ENCODE results near the gene CADPS.

The CADPS gene

GRCh38 chr3:62874711-62875557 lies at the start of gene CADPS:
TSS of gene CADPS (minus strand) at chr3:62875416. CDS start at chr3:62875029, 387 bp downstream.
- no peak for DNase-seq

DNA sequence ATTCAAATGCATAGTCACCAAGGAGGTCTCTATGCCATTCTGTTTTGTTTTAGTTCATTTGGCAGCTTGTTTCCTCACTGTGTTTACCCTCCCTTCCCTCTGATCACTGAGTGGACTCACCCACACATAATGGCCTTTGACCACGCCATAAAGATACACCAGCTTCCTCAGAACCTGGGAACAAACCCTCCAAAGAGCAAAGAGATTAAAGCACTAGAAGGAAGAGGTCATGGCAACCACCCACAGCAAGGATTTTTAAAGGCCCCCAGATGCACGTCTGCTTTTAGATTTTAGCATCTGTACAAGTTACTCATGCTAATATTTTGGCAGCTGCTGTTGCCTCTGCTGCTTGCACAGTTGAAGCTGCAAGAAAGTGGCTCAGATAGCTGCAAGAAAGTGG lies 47.9 kb upstream of the CADPS start:
- DNase-seq: no peak

- DNase-seq: no peak
These were observed 47.1 kb upstream of the CADPS start for GRCh38 chr3:62922326-62922725.

DNA sequence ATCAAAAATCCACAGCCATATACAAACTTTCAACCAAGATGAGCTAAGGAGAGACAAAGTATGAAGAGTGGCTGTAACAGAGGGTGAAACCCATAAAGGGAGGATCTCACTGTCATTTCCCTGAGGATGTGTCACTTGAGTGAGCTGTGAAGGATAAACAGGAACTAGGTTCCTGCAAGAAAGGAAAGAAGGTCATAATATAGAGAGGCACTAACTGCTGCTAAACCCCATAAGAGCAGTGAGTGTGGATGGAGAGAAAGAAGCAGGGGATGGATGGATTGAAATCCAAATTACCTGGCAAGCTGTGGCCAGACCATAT lies 45.2 kb upstream of the CADPS start:
- DNase-seq: no peak

- no peak for DNase-seq
These were observed 44.7 kb upstream of the CADPS start for GRCh38 chr3:62919784-62920465.

- DNase-seq: no peak
These were observed 43.6 kb upstream of the CADPS start for GRCh38 chr3:62918777-62919176.

DNA sequence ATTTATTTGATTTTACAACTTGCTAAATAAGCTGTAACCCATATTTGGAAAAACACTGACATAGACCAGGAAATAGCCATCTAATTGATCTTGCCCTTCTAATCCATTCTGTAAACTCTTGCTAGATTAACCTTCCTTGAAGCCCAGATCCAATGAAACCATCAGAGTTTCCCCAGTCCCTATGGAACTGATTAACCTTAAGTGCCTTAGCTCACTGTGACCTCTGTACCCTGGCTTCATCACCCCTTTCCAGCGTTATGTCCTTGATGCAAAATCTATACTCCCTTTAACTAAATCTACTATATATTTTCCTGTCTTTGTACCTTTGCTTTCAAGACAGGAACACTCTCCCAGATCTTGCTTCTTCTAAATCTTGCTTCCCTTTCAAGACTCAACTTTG lies 42.9 kb upstream of the CADPS start:
- no peak for DNase-seq

- DNase-seq: no peak
These were observed 36.3 kb upstream of the CADPS start for GRCh38 chr3:62911526-62911925.

- DNase-seq: no peak
These were observed 30.1 kb upstream of the CADPS start for GRCh38 chr3:62905331-62905730.

DNA sequence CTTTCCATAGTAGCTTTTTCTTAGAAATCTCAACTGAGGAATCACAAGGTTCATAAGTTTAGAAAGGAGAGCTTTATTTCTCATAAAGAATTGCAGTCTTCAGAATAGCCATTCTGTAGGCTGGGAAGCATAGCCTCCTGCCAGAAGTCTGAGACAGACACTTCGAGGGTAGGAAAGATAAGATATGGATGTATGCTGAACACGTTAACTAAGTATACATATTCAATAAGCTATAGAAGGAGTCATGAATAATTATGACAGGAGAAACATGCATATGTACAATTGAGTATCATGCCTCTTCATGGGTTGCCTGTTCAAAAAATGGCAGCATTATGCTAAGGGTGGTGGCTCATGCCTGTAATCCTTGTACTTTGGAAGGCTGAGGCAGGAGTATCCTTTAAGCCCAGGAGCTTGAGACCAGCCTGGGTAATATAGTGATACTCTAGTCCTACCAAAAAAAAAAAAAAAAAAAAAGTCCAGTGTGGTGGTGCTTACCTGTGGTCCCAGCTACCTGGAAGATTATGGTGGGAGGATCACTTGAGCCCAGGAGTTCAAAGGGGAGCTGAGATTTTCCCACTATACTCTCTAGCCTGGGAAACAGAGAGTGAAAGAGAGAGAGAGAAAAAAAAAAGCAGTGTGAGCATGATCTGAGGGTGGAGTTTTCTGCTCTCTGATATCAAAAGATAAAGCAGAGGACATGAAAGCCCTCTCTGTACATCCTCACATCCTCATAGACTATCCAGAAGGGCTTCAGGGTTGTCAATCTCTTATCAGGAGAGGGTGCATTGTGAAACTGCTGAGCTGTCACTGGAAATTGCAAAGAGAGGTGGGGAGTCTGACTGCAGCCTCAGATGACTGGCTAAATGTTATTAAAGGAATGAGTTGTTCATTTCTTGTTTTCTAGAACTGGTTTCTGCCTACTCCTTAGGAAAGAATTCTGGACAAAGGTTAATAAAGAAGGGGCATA lies 23.6 kb upstream of the CADPS start:
- DNase-seq: no peak

DNA sequence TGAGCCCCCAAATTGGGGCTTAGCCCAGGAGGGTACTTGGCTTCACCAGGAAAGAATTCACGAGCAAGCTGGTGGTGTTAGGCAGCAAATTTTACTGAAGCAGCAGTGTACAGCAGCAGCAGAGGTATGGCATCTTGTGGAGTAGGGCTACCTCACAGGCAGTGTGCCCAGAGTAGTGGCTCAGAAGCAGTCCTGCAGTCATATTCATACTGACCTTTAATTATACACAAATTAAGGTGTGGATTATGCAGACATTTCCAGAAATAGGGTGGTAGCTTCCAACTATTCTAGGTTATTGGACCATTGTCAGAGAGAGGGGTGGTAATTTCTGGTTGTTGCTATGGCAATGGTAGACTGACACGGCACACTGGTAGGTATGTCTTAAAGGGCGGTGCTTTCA lies 20.7 kb upstream of the CADPS start:
- no peak for DNase-seq

- no peak for DNase-seq
These were observed 17.7 kb upstream of the CADPS start for GRCh38 chr3:62892951-62893350.

DNA sequence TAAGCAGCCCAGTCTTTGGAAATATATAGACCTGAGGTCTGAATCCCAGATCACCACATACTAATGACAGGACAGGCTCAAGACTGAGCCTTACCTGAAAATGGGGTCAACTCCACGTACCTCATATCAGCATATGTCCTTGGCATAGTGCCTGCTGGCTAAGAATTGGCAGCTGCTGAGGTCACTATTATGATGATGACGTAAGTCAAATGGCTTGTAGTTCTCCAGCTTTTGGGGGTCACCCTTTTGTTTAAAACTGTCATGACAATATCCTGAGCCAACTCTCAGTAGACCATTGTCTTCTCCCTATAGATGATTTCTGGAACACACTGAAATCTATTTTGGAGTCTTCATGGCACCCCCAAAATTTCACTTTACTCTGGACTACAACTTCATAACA lies 16.8 kb upstream of the CADPS start:
- DNase-seq: no peak

DNA sequence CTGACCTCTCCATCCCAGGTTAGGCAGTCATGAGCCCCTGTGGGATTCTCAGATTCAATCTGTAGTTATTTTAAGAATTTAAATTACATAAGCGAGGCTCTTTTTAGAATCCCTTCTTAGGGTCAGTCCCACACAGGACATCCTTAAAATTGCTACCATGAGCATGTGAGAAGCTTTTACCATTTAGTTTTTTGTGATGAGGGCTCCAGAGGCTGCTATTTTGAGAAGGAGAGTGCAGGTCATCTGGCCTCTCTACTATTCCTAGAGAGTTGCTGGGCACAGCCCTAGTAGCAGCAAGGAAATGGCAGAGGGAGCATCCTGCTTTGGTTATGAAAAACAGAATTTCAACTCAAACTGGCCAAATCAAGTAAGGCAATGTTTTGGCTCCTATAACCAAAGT lies 13.6 kb upstream of the CADPS start:
- DNase-seq: no peak

- no peak for DNase-seq
These were observed 13.0 kb upstream of the CADPS start for GRCh38 chr3:62888180-62888579.

- no peak for DNase-seq
These were observed 9.9 kb upstream of the CADPS start for GRCh38 chr3:62885136-62885535.

DNA sequence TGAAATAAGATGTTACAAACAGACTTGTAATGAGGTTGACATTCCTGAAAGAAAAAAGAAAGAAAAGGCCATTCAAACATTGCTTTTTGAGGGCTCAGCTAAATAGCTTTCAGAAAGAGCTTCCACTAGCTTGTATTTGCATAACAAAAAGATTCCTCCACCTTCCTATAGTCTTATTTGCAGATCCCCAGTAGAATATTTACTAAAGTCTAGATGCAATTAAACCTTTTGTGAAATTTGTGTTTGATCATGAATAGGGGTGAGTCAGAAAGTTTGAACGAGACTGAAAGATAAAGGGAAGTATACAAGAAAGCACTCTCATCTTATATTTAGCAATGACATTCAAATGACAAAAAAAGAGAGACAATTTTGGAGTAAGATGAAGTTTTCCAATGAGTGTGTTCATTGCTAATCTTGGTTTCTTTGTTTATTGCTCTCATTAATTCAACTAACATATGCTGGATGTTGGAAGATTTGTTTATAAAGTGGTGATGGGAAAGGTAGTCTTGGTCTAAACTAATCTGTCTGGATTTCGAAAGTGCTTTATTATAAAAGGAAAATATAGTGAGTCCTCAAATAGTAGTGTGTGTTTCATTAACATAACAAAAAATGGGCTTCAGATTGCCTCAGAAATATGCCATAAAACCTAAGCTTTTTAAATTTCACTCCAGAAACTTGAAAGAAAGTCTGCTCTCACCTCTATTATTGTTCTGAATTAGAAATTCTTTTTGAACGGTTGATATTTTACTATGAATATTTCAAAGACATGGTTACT lies 9.1 kb upstream of the CADPS start:
- no peak for DNase-seq

DNA sequence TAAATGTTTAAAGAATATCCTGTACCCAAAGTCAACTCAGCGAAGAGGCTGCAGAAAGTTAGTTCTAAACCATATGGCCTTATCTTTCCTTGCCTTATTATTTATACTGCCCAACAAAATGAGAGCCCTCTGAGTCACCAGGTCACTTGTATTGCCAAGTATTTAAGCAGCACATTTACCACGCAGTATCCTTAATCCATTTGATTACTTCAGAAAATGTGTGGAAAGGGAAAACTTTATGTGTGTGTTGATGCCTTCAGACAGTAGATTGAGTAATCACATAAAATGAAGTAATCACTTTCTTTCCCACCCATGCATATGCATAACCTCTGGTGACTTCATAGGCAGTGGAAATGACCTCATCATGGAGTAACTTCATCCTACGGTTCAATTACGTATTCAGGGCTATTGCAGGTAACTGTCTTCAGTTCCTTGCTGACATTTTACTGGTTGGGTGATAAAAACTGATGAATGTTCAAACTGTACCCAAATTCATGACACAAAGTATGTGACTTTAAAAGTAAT lies 7.5 kb upstream of the CADPS start:
- DNase-seq: no peak

GRCh38 chr3:62876064-62876463 lies 848 bp upstream of the CADPS start:
- no peak for DNase-seq

- DNase-seq: no peak
These were observed 364 bp upstream of the CADPS start for GRCh38 chr3:62875558-62876002.

- DNase-seq: no peak
These were observed 1.2 kb downstream of the CADPS start for GRCh38 chr3:62873761-62874710.
